ENCODE measurements around the gene ERF. TPM values are rescaled to one million over a fixed set of nuclear protein-coding genes. Genes with fewer than 3 reads are reported as not detected.

The ERF gene
- total RNA-seq, 2 experiments from 2014 or later: 43.5 to 58.7 TPM

- H3K36me3 Mint-ChIP-seq: peaks cover 3% of the 10 kb centered on the region
- ATAC-seq (no peak), DNase-seq (no peak)
- no peaks in the 10 kb centered on the region for H3K9me3 Mint-ChIP-seq (ENCODE audit: low read depth)
- peaks cover 20% of the 10 kb centered on the region for H3K4me1 Mint-ChIP-seq
- H3K27ac Mint-ChIP-seq: no peak overlapping the region
- H3K4me3 Mint-ChIP-seq: no peak overlapping the region
- CTCF ChIA-PET: interaction anchor here (0.9 to 6.9 kb wide), 9 partner anchors 10 to 114 kb away, joined by 3 to 87 read pairs (median 4); partner anchors contain the start of genes CIC and PRR19
- no peaks in the 10 kb centered on the region for H3K27me3 Mint-ChIP-seq
Measured at GRCh38 chr19:42246143-42246921, 8.6 kb downstream of the ERF start.

DNA sequence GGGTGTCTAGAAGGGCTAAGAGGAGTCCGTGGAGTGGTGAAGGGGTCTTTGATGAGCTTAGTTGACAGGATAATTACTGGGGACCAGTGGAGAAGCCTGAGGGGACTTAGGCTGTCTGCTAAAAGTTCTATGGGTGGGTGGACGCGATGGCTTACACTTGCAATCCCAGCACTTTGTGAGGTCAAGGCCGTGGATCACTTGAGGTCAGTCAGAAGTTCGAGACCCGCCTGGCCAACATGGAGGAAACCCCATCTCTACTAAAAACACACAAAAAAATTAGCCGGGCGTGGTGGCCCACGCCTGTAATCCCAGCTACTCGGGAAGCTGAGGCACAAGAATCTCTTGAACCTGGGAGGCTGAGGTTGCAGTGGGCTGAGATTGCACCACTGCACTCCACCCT is 9.7 kb downstream of the ERF start:
- DNase-seq: no peak
- Mint-ChIP-seq H3K36me3 (peaks cover 7% of the 10 kb centered on the region), H3K9me3 (ENCODE audit: low read depth) (no peaks in the 10 kb centered on the region), H3K4me1 (peaks cover 24% of the 10 kb centered on the region), H3K27ac (peak overlapping the region; percentile 95), H3K4me3 (peak overlapping the region; percentile 90), H3K27me3 (no peaks in the 10 kb centered on the region)
- CTCF ChIA-PET: interaction anchor here (0.8 to 6.9 kb wide), 18 partner anchors 9 to 145 kb away, joined by 3 to 87 read pairs (median 5); partner anchors contain the start of genes DEDD2, ERF and PAFAH1B3
- no peak for ATAC-seq

- peak; percentile 56 for ATAC-seq
- Mint-ChIP-seq H3K4me1 (peaks cover 30% of the 10 kb centered on the region), H3K4me3 (peak overlapping the region; percentile 90), H3K27ac (peak overlapping the region; percentile 95), H3K9me3 (ENCODE audit: low read depth) (no peaks in the 10 kb centered on the region), H3K36me3 (peaks cover 10% of the 10 kb centered on the region), H3K27me3 (no peaks in the 10 kb centered on the region)
- CTCF ChIA-PET: interaction anchor here (0.8 to 6.9 kb wide), 20 partner anchors 9 to 144 kb away, joined by 3 to 87 read pairs (median 5); partner anchors contain the start of genes DEDD2, ERF and PAFAH1B3
- DNase-seq: peak; percentile 97
Measured at GRCh38 chr19:42244347-42245220, 10.3 kb downstream of the ERF start.

DNA sequence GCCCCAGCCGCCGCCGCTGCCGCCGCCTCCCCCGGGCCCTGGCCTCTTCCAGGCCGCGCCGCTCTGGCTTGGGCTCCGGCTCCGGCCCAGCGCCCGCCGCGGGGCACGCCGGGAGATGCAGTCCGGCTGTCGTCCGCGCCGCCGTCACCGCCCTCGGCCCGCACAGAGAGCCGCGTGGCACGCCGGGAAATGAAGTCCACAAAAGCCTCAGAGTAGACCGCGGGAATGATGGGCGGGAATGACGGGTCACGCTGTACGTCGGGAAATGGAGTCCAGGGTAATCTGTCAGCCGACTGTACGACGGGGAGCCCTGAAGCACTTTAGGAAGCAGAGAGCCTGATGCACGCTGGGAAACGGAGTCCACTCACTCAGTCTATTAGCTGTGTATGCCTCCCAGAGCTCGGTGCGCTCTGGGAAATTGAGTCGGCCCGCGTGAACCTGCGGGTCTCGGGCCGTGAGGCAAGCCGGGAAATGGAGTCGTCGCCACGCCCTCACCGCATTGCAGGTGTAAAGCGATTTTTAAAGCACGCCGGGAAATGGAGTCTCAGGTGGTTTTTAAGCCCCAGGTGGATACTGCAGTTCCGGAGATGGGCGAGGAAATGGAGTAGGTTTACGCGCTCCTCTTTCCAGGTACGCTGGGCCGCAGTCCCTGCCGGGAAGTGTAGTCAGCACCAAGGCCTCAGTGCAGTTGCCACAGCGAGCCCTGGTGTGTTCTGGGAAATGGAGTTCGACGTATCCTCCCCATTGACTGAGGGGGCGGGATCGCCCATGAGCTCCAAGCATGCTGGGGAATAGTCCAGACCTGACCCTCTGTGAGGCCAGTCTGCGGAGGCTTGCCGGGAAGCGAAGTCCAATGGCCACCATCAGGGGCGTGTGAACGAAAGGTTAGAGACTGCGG is 12.2 kb downstream of the ERF start, which contains the start of gene GSK3A:
GSK3A (minus strand) TSS at position 91 of the 898 bp plus-strand sequence. CDS start 137 bp downstream, outside the sequence.
- H3K9me3 Mint-ChIP-seq (ENCODE audit: low read depth): no peaks in the 10 kb centered on the region
- CTCF ChIA-PET: interaction anchor here (0.6 to 6.9 kb wide), 28 partner anchors 9 to 448 kb away, joined by 3 to 87 read pairs (median 4); partner anchors contain the start of genes CIC, DEDD2, POU2F2 and ZNF526
- H3K4me3 Mint-ChIP-seq: peak within 1 kb of the TSS; percentile 90
- peak within 1 kb of the TSS; percentile 95 for H3K27ac Mint-ChIP-seq
- peak; percentile 98 for DNase-seq
- H3K36me3 Mint-ChIP-seq: peaks cover 15% of the 10 kb centered on the region
- ATAC-seq: peak; percentile 79
- peaks cover 37% of the 10 kb centered on the region for H3K4me1 Mint-ChIP-seq
- no peaks in the 10 kb centered on the region for H3K27me3 Mint-ChIP-seq

DNA sequence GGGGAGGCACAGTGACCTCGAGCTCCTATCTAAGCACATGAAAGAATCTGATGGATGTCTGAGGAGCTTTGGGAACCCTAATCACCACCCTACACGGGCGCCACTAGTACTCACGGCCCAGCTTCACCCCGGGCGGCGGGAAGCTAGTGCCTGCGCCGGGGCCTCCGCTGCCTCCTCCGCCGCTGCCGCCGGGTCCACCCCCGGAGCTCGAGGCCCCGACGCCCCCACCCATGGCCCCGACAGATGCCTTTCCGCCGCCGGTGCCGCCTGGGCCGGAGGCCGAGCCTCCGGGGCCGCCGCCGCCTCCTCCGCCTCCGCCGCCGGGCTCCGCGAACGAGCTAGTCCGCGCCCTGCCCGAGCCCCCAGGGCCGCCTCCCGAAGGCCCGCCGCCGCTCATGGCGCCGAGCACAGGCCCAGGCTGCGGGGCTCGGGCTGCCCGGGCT is 12.8 kb downstream of the ERF start:
- no peaks in the 10 kb centered on the region for H3K27me3 Mint-ChIP-seq
- no peaks in the 10 kb centered on the region for H3K9me3 Mint-ChIP-seq (ENCODE audit: low read depth)
- H3K4me3 Mint-ChIP-seq: peak overlapping the region; percentile 90
- H3K27ac Mint-ChIP-seq: peak overlapping the region; percentile 84
- CTCF ChIA-PET: interaction anchor here (0.7 to 6.9 kb wide), 19 partner anchors 8 to 199 kb away, joined by 3 to 87 read pairs (median 6); partner anchors contain the start of genes CIC, DEDD2, POU2F2 and ZNF526
- peaks cover 15% of the 10 kb centered on the region for H3K36me3 Mint-ChIP-seq
- ATAC-seq (no peak), DNase-seq (peak; percentile 59)
- H3K4me1 Mint-ChIP-seq: peaks cover 37% of the 10 kb centered on the region

DNA sequence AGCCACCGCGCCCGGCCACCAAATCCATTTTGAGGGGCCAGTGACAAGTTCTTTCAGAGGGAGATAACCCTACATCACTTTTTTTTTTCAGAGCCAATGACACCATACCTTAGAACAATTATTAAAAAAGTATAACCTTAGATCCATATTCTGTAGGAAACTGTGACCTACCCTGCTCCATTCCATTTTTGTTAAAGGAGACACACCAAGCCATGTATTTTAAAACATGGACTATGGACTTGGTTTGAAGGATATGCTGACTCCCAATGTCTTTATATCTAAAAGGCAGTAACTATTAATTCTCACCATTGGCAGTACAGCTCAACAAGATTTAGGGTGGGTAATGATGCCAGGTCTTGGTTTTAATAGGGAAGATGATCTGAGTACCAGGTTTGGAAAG is 13.6 kb downstream of the ERF start:
- Mint-ChIP-seq H3K4me1 (peaks cover 37% of the 10 kb centered on the region), H3K9me3 (ENCODE audit: low read depth) (no peaks in the 10 kb centered on the region), H3K27ac (peak overlapping the region; percentile 84), H3K4me3 (peak overlapping the region; percentile 90), H3K27me3 (no peaks in the 10 kb centered on the region), H3K36me3 (peaks cover 21% of the 10 kb centered on the region)
- CTCF ChIA-PET: interaction anchor here (1.5 to 4.9 kb wide), 5 partner anchors 42 to 133 kb away, joined by 5 to 23 read pairs (median 5); partner anchors contain the start of gene POU2F2
- no peak for DNase-seq
- ATAC-seq: no peak

DNA sequence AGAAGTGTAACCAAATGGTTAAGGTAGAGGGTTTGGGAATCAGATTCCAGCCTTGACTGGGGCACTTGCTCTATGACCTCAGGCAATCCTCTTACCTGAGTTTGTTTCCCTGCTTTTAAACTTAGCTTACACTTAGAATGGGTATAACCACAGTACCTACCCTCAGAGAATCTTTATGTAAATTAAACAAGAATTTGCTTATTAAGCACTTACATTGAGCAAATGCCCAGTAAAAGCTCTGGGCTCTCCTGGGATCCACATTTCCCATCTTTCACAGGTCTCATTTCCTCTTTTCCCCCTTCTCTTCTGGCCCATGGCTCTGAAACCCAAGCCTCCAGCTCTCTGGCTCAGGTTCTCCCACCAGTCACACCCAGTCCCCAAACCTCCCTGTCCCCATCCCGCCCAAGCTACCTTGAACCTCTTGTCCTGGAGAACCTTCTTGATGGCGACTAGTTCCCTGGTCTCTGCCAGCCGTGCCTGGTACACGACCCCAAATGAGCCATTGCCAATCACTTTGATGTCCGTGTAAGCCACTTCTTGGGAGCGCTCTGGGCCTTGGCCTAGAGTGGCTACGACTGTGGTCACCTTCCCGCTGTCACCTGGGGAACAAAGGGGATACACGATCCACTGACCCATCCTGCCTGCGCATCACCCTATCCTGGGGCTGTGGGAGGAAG is 15.2 kb downstream of the ERF start:
- ATAC-seq (no peak), DNase-seq (no peak)
- CTCF ChIA-PET: interaction anchor here (0.9 to 4.9 kb wide), 5 partner anchors 10 to 131 kb away, joined by 4 to 23 read pairs (median 4); no protein-coding TSS in a partner anchor
- peaks cover 29% of the 10 kb centered on the region for H3K4me1 Mint-ChIP-seq
- H3K27me3 Mint-ChIP-seq: no peaks in the 10 kb centered on the region
- peaks cover 29% of the 10 kb centered on the region for H3K36me3 Mint-ChIP-seq
- no peak overlapping the region for H3K4me3 Mint-ChIP-seq
- H3K27ac Mint-ChIP-seq: no peak overlapping the region
- H3K9me3 Mint-ChIP-seq (ENCODE audit: low read depth): no peaks in the 10 kb centered on the region

DNA sequence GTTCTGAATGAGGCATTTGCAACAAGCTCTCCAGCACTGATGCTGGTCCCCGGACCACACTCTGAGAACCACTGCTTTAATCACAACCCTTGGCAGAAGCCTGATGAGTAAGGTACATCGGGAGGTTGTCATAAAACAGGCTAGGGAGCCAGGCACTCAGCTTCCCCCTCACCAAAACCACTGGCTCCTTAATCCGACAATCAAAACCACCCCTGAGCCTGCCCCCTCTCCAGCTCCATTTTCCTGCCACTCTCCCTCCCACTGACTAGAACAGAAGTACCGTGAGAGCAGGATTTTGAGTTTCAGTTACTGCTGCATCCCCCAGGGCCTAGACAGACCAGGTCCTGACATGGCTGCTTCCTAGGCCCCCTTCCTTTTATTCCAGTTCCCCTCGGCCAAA is 19.7 kb downstream of the ERF start:
- DNase-seq: no peak
- CTCF ChIA-PET: interaction anchor here (1.5 kb wide), 1 partner anchor 10 kb away, joined by 5 read pairs; no protein-coding TSS in a partner anchor
- peaks cover 13% of the 10 kb centered on the region for H3K4me1 Mint-ChIP-seq
- H3K36me3 Mint-ChIP-seq: peaks cover 50% of the 10 kb centered on the region
- ATAC-seq: no peak
- no peak overlapping the region for H3K27ac Mint-ChIP-seq
- no peaks in the 10 kb centered on the region for H3K27me3 Mint-ChIP-seq
- H3K4me3 Mint-ChIP-seq: no peak overlapping the region
- no peaks in the 10 kb centered on the region for H3K9me3 Mint-ChIP-seq (ENCODE audit: low read depth)

- CTCF ChIA-PET: interaction anchor here (1.0 to 2.0 kb wide), 4 partner anchors 9 to 101 kb away, joined by 3 to 14 read pairs (median 4); partner anchors contain the start of gene GSK3A
- ATAC-seq (no peak), DNase-seq (no peak)
- Mint-ChIP-seq H3K27ac (no peak overlapping the region), H3K4me3 (no peak overlapping the region), H3K36me3 (peaks cover 48% of the 10 kb centered on the region), H3K9me3 (ENCODE audit: low read depth) (no peaks in the 10 kb centered on the region), H3K4me1 (peaks cover 5% of the 10 kb centered on the region), H3K27me3 (no peaks in the 10 kb centered on the region)
Measured at GRCh38 chr19:42234364-42234763, 20.6 kb downstream of the ERF start.

DNA sequence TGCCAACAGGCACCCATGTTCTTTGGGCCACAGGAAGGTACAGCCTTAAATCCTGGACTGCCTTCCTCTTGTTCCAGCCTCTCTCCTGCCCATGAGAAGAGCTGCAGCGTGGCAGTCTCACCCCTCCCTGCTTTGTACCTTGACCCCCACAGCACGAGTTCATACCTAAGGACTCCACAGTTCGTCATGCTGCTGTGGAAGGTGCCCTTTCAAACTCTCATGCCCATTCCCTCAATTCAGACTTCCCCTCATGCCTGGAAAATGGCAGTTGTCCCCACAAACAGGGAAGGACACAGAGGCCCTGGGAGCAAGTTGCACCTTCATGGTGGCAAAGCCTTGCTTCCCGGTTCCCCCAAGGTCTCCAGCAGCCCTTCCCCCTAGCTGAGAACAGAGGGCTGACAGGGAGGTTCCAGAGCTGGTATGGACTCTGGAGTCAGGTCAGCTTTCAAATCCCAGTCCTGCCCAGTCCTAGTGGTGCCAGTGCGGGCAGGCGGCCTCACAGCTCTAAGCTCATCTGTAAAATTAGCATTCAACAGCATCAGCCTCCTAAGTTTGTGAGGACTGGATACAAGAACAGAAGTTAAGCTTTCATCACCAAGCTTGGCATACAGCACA is 21.1 kb downstream of the ERF start:
- Mint-ChIP-seq H3K9me3 (ENCODE audit: low read depth) (no peaks in the 10 kb centered on the region), H3K27me3 (no peaks in the 10 kb centered on the region), H3K36me3 (peaks cover 46% of the 10 kb centered on the region), H3K4me3 (no peak overlapping the region), H3K4me1 (peaks cover 3% of the 10 kb centered on the region), H3K27ac (no peak overlapping the region)
- no peak for DNase-seq
- ATAC-seq: no peak
- CTCF ChIA-PET: interaction anchor here (0.5 to 2.0 kb wide), 7 partner anchors 10 to 125 kb away, joined by 3 to 14 read pairs (median 4); partner anchors contain the start of gene GSK3A

- Mint-ChIP-seq H3K4me3 (no peak overlapping the region), H3K4me1 (peaks cover 5% of the 10 kb centered on the region), H3K9me3 (ENCODE audit: low read depth) (no peaks in the 10 kb centered on the region), H3K27ac (no peak overlapping the region), H3K27me3 (no peaks in the 10 kb centered on the region), H3K36me3 (peaks cover 47% of the 10 kb centered on the region)
- DNase-seq (no peak), ATAC-seq (no peak)
- CTCF ChIA-PET: interaction anchor here (0.7 to 2.0 kb wide), 4 partner anchors 11 to 125 kb away, joined by 4 to 14 read pairs (median 5); partner anchors contain the start of gene GSK3A
Measured at GRCh38 chr19:42233106-42233505, 21.8 kb downstream of the ERF start.

Measured in activated CD8-positive, alpha-beta memory T cell treated with anti-CD3 and anti-CD28 coated beads, Interleukin-2, amount 10 ng/mL, durations not matched to agents 7 days and 5 days (primary cell).